ENCODE results near the gene GRB10.

The GRB10 gene

DNA sequence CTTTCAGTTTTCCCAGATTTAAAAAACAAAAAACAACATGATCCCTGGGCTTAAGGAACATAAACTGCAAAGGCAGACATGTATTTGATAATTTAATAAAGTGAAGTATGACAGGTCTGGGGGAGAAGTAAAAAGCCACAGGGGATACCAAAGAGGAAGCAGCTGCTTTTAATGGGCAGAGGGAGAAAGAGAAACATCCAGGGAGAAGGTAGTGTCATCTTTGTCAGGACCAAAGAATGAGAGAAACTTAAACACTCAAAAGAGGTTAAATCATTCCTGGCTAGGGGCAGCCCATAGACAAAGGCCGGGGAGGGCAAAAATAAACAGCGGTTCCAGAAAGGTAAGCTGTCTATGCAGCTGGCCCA, 94.5 kb downstream of the GRB10 start:
- DNase-seq (ENCODE audit: low read depth) = no peak

DNA sequence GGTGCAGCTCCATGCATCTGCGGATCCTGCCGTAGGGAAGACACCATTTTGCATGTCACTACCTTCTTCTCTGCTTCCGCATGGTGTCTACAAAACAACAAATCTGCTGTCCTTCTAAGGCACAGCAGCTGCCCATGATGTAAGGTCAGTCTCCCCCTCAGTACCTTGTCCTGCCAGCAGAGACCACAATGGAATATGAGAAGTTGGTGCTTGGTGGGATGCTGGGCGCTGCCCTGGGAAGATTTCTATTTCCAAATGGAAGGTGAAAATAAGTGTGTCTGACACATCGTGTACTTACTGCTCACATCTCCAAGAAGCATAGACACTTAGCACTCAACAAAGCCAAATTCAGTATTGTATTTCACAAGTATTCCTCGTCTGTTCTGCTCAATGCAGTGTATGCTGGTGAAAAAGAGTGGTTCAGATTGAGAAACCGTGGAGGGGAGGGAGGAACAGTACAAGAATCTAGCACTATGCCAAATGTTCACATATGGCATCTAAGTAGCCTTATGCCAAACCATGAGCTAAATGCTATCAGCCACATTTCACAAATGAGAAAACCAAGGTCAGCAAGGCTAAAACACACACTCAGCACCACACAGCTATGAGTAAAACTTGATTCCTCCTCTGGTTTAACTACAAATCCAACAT, 95.0 kb downstream of the GRB10 start:
- peak; percentile 77 for DNase-seq (ENCODE audit: low read depth)

DNA sequence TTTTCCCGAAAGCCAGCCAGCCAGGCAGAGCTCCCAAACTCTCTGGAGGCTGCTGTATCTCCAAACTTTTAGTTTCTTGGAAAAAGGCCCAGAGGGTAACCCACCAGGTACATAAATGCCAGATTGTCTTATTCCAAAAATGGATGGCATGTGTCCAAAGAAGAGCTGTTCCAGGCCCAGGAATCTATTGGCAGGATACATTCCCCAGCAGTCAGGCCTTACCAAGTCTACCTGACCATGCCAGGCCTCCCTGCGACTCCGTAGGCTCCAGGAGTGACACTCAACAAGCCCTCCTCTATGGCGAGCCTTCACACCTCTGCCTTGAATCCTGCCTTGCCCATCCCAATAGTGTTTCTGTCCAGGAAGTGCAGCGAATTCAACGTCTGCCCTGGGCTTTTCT, 95.6 kb downstream of the GRB10 start:
- DNase-seq (ENCODE audit: low read depth) = no peak

DNA sequence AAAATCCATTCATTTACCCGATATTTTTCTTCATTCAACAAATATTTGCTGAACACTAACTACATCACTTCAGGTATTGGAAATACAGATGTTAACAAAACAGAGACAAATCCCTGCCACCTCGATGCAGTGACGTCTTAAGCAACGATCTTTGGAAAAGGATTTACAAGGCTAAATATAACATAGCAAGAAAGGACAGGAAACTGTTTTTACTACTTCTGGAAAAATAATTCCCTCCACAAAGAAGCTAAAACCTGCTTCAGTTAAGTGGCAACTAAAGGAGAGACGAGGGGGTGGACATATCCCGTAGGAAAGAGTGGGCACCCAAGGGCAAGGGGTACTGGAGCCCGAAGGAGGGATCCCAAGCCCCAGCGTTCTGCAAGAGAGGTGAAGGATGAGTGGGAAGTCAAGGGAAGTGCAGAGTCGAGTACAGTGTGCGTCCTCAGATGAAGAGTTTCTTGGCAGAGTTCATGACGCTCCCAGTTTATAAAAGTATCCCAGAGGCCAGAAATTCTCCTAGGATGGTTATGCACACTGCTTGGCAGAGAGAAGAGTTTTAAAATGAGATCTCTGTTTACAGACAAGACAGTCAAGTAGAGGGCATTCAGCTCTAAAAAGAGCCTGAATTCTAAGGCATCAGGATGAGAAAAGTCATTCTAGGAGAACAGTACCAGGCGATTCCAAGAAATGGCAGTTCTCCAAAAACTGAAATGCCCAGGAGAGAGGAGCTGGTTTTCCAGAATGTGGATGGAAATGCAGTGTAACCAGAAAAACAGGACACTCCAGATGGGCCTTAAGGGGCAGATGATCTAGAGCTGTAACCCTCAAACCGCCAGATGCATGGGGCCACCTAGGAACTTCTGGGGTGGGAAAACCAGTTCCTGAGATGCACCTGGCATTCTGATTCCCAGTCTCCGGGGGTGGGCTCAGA, 97.3 kb downstream of the GRB10 start:
- no peak for DNase-seq (ENCODE audit: low read depth)

DNA sequence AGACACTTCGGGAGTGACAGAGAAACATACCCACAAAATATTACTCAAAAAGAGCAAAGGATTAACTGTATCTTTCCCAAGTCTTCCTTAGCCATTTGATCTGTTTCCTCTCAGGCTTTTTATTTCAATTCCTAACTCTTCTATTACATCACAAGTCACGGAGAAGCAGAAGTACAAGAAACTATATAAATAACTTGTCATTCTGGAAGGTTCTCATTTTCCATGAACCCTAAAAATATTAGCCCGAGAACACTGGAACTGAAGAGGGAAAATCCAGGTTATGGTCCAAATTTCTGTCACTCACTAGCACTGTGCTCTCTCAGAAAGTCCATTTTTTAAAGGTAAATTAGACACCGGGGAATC, 98.0 kb downstream of the GRB10 start:
- no peak for DNase-seq (ENCODE audit: low read depth)

DNA sequence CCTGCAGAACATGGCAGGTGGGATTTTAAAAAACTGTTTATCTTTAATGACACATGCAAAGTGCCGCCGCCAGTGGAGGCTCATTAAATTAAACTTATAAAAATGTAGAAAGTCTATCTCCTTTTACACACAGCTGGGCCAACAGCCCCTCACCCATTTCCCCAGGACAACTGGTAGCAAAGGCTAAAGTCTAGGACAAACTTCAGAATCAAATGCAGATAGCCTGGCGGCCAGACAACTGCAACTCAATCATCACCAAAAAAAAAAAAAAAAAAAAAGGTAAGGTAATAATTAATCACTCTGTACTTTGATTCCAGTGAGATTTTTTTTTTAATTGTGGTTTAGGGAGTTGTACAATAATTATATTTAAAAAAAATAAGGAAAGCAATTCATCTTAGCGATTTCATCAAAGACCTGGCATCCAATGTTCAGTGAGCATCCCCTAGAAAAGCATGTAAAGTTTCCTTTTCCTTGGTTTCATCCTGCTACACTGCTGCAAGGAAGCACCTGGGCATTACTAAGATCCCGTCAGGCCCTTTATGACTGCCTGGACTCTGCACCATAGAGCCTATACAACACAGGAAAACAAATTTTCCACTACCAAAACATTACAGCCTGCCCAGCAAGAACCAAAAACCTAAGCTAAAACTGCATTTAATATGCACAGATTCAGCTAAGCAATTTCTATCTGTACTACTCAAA, 98.5 kb downstream of the GRB10 start:
- DNase-seq (ENCODE audit: low read depth) = no peak

DNA sequence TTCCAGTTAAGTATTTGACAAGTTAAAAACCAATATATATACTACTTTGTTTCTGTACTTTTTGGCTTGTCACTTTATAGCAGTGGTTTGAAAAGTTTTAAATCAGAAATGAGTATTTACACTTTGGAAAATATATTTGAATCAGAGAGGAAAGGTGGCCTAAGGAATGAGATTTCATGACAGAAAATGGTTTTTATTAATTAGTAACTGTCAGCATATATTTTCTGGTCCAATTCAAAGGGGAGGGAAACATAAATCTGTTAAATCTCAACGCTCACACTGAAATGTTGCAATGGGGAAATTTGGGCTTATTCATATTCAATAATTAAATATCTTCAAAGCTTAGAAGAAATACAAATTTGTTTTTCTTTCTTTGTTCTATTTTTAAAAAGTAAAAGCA, 100.1 kb downstream of the GRB10 start:
- no peak for DNase-seq (ENCODE audit: low read depth)

DNA sequence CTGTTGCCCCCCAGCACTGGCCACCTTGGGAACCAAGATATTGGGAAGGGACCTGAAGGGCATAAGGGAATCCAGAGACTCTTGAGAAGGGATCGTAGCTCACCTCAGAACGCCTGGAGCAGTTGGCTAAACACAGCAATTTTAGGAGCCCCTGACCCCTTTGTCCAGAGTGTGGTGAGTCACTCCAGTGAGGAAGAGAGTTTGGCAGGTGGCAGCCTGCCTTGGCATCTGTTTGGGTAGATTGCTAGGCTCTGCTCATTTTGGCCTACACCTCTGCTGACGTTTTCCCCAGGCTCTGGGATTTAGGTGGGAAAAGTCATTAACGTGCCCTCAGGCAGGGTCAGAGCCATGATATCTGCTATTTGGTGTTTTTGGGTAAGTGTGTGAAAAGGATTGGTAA, 100.6 kb downstream of the GRB10 start:
- DNase-seq (ENCODE audit: low read depth) = no peak

DNA sequence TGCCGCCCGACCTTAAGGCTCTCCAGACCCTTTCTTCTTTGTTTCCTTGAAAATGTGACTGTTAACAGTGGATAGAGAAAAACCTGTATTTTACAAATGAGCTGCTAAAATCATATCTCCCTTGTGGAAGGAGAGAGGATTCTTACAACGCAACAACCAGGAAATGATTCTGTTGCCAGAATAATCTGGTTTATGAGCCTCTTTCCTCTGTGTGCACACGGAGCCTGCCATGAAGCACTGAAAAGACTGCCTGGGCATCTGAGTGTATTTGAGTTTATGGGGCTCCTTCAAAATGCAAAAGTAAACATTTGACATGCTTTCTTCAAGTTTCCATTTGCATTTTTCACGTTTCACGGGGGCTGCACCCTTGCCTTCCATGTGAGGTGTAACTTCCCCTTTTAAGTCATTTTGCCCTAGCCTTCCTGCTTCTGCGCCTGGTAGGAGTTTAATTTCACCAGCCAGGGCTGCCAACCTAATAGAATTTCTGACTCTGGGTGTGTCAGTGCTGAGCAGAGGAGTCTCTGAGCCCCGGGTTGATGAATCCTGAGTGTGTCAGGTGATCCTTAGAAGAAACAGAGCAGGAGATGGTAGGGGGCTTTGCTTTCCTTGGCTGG, 101.2 kb downstream of the GRB10 start:
- no peak for DNase-seq (ENCODE audit: low read depth)

DNA sequence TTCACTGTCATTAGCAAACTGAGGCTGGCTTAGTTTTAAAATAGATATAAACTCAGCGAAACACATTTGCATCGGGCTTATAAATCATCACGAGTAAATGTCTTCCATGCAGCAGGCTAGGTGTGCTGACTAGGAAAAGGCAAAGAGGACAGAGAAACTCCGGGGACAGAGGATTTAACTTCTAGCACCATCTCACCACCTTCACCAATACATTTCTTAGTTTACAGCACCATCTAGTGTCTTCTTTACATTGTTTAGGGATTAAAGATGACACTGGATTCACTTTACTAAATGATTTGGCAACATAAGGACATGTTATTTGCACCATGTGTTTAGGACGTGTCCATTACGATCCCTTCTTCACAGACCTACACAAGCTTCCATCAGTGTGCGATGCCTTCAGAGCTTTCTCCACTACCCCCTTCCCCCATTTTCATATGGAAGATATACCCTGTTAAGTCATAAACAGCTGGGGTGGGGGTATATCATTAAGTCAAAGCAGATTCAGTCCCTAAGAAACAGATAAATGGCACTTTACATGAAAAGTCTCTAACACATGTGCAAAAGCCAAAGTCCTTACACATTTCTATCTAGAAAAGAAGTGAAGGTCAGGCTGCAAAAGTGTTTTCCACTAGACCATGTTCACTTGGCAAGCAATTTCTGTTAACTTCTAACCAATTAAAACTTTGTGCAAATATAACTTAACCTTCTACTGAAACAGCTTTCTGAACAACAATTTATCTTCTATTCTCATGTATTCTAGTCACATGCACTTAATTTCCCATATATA, 103.3 kb downstream of the GRB10 start:
- DNase-seq (ENCODE audit: low read depth) = peak; percentile 39

DNA sequence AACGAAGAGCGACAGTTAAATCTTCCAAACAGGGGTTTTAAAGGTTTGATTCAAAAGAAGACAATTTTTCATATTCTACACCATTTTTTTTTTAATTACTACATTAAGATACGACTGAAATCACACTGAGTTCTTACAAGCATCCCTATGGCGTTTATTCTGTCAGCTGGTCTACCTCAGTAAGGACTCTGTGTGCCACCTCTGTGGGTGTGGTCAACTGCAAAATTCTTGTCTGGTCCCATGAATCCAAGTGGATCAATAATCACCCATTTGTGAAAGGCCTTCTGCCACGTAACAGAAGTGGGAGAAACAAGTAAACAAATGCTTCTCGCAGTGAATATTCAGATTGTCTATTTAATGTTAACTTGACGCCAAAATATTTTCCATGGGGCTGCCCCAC, 104.1 kb downstream of the GRB10 start:
- no peak for DNase-seq (ENCODE audit: low read depth)

DNA sequence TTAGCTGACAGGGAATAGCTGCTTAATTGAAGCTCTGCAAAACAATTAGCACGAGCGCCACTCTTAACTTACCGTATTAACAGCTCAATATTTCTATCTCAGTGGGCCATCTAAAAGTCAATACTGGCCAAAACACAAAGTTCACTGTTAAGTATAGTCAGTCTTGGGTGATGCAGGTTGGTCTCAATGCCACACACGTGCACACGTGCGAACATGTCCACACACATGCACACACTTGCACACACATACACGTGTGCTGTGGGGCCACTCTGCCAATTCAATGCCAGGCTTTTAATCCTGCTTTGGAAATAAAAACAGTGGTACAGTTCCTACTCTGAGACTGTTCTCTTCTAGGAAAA, 105.1 kb downstream of the GRB10 start:
- no peak for DNase-seq (ENCODE audit: low read depth)

DNA sequence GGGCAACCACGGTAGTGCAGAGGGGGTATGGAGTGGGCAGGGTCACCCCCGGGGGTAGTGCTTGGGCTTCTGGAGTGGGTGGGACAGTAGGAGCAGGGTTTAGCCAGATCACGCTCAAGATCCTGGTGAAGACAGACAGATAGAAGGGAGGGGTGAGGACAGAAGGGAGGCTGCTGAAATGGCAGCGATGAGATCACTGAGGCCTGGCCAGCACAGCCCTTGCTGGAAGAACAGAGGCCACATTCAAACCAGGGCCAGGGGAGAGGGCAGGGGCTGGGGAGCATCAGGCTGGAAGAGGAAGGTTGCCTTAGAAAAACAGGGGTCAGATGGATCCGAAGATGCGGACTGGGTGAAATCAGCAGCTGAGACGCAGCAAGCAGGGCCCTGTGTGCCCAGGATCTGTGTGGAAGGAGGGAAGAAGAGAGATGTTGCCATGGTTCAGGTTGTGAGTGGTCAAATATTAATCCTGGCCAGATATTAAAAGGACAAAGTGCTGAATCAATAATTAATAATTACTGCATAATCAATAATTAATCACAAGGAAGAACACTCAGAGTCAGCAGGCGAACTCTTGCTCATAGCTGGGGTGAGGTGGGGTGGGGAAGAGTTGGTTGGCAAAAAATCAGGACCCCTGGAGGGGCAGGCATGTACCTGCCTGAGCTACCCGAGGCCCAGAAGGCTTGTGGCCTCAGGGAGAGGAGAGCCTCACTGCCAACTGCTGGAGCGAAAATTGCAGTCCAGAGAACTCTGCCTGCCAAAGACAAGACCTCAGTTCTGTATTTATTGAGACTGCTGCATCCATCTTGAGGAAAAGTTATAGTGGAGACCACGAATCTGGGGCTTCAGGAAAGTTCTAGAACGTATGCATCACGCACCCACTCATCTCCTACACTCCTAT, 105.7 kb downstream of the GRB10 start:
- no peak for DNase-seq (ENCODE audit: low read depth)

DNA sequence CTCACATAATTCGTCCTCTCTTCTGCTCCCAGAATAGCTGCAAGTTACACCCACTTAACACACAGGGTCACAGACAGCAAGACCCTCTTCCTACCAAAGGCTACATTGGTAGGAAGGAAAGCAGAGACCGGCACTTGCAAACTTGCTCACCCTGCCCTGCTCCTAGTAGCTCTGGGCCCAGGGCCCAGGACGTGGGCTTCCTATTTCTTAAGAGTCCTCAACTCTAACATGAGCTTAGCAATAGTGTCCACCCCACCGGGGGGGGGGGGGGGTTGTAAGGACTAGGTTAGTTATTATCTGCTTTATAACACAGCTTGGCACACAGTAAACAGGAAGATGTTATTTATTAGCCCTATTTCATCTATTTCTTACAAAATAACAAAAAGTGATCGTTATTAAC, 106.6 kb downstream of the GRB10 start:
- no peak for DNase-seq (ENCODE audit: low read depth)

DNA sequence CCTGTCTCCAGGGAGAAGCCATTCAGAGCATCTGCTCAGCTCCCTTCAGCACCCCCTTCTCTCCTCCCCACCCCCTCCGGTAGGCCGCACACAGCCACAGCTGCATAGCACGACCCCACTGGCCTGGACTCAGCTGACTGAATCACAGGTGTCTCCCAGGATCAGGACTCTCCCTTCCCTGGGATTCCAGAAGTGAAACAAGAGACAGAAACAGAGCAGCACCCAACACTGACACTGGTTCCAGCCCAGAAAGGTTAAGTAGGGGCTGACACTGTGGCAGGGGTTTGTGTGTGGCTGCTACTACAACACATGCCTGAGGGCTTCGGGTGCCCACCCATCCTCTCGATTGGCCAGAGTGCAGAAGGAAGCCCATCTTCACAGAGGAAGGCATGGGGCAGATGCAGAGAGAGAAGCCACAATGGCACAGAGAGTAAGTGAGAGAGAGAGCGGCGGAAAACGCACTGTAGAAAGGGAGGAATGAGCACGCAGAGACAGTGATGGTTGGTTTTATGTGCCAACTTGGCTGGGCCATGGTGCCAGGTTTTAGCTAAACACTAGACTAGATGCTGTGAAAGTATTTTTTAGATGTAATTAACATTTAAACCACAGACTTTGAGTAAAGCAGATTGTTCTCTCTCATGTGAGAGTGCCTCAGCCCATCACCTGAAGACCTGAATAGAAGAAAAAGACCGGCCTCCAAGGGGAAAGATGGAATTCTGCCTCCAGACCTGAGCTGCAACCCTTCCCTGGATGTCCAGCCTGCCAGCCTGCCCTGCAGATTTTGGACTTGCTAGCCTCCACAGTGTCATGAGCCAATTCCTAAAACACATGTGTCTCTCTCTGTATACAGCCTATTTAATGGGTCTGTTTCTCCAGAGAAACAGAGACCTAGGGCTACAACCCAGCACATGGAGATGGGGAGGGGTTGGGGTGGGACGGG, 107.5 kb downstream of the GRB10 start:
- no peak for DNase-seq (ENCODE audit: low read depth)

DNA sequence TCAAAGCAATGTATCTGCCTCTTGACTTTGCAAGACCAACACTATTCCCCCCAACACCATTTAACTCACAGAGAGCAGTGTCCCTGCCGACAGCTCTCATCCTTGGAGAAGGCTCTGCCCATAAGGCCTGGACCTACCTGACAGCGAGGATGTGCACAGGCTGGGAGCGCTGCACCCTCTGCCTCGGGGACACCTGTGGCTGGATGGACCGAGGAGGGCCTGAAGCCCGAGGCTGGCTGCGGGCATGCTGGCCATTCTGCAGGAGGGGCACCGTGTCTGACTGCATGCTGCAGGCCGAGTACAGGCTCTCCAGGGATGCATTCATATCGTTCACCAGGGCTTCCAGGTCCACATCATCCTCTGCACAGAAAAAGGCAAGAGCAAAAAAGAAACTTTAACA, 108.4 kb downstream of the GRB10 start:
- DNase-seq (ENCODE audit: low read depth) = no peak

DNA sequence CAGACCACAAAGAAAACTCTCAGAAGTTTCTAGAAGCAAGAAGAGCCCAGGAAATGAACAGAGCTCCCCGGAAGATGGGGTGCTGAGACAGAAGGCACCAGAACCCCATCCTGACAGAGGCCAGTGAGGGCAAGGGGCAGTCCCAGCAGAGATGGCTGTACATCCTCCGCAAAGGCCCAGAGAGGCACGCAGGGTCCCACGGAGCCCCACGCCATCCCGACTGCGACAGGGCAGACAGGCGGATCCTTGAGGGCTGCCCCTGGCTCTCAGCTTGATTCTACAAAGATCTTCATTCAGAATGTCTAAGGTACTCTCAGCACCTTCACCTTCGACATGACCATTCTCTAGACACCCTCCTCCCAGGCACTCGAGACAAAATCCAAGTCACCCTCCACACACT, 109.6 kb downstream of the GRB10 start:
- DNase-seq (ENCODE audit: low read depth) = no peak

DNA sequence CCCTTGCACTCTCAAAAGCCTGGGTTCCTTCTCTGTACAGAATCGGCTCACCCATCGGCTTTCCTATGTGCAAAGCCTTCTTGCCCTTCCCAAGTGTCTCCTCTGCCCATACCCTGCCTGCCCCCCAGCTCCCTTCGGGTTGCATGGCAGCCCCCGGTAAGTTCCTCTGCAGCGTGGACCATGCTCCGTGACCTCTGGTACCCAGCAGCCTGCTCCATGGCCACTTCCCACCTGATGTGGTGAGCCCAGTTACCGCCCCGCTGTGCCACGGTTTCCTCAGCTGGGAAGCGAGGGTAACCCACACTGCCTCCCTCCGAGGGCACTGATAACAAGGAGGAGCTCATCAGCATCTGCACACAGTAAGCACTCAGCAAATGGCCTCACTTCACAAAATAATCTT, 110.7 kb downstream of the GRB10 start:
- no peak for DNase-seq (ENCODE audit: low read depth)

DNA sequence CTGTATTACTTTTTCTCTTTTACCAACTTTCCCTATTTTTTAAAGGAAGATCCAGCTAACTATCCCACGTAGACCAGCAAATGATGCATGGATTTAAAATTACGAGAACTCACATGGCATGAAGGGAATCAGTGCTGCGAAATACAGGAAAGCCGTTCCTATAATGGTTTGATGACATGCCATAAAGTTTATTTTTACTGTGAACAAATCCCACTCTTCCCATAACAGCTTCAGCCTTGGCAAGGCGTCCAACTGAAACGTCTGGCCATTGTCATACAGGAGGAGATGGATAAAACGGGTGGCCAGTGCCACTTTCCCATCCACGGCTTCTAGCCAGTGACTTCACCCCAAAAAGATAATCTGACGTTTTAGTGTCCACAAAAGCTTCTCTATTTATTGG, 111.3 kb downstream of the GRB10 start:
- no peak for DNase-seq (ENCODE audit: low read depth)

DNA sequence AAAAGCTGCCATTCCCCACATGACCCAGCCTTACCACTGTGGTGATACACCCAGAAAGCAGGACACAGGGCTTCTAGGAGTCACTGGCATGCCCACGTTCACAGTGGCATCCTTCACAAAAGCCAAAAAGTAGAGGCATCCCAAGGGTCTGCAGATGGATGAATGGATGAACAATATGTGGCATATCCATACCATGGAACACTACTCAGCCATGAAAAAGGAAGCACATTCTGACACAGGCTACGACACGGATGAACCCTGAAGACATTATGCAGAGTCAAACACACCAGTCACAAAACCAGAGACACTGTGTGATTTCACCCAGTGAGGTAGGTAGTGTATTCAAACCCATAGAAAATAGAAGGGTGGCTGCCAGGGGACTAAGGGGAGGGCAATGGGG, 112.8 kb downstream of the GRB10 start:
- DNase-seq (ENCODE audit: low read depth) = no peak

Measured in fibroblast of the conjunctiva (primary cell).